GM18907 (cell line): ENCODE results near the gene TEX54.
A peak's percentile ranks its signal among the peaks of the same experiment; 100 is the strongest.
"Not testable (repeated sequence)": the region's sequence is repeated elsewhere in the genome, so short reads cannot be mapped to it uniquely, and the experiment has no call there.

ENCODE experiments used
- ATAC-seq: cut with Tn5 transposase; IDR thresholded peaks from one replicate; pipeline ENCODE4 v1.9.1; 2021; ENCODE audit warnings: mild to moderate bottlenecking, moderate library complexity; ENCODE audit not compliant: unreplicated experiment

The TEX54 gene

GRCh38 chr11:62835336-62835735 lies 2.7 kb upstream of the TEX54 start:
- ATAC-seq = no peak

DNA sequence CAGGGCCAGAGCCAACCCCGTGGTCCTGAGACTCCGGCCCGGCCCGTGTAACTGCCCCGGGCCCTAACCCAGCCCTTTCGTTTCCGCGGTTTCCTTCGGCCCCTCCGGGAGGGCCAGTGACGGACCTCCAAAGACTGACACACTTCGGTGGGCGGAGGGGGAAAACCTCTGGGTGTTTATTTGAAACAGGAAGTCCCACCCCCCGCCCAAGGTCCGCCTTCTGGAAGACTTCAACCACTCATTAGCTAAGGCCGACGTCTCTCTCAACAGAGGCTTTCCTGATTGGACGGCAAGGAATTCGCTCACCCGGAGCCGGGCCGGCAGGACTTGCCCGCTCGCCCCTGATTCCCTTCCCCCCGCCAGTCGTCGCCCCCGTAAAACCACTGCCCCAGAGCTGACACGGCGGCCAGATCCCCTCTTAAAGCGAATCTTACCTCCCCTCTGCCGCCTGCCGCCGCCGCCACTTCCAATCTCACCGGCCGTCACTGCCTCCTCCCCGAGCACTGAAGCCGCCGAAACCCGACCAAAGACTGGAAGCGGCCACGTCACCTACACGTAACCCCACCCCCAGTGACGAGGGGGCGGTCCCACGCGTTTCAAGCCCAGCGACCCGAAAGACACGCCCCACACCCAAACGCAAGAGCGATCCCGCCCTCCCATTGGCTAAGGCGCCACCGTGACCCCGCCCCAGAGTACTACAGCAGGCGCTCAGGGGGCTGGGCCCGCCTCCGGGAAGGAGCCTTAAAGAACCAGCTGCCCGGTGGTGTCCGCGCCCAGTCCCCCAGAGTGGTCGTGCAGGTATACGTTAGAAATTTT lies 913 bp downstream of the TEX54 start, which contains the start of gene STX5:
TSS of gene STX5 (minus strand) at position 532 of the 816 bp plus-strand sequence. CDS start 808 bp downstream, outside the sequence.
- peak; percentile 80 for ATAC-seq

DNA sequence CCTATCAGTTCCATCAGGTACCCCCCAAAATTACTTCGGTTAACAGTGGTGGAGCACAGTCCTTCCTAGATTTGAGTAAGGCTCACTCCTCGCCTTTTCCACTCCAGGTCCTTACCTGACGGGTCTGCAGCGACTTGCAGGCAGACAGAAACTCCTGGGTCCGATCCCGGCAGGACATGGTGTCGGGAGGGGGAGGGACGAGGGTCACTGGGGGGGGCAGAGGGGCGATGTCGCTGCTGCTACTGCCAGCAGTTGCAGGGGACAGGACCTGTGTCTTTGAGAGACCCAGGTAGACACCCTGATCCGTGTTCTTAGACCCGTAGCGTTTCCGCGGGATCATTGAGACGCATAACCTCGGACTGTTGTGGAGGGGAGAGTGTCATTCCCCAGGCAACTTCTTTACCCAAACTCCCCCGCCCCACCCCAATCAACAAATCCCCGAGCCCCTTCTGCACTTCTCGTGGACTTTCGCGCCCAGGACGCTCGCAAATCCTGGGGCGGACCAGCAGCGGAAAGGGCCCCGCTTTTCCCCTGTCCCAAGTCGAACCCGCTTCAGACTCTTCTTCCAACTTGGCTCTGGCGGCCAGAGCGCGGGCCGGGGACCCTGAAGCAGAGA lies 1.6 kb downstream of the TEX54 start:
- no peak for ATAC-seq

- not testable (repeated sequence) for ATAC-seq
These were observed 4.5 kb downstream of the TEX54 start for GRCh38 chr11:62828130-62828529.

DNA sequence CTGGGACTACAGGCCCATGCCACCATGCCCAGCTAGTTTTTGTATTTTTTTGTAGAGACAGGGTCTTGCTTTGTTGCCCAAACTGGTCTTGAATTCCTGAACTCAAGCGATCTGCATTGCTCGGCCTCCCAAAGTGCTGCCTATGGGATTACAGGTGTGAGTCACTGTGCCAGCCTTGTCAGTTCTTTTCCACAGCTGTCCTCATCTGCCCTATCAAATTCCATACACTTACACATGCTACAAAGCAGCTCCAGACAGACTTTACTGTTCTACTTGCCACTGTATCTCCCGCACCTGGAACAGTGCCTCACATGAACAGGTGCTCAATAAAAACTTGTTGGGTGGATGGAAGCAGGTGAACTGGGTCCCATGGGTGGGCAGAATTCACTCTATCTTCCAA lies 9.0 kb downstream of the TEX54 start:
- ATAC-seq = no peak

GRCh38 chr11:62817129-62817528 lies 15.5 kb downstream of the TEX54 start:
- no peak for ATAC-seq

DNA sequence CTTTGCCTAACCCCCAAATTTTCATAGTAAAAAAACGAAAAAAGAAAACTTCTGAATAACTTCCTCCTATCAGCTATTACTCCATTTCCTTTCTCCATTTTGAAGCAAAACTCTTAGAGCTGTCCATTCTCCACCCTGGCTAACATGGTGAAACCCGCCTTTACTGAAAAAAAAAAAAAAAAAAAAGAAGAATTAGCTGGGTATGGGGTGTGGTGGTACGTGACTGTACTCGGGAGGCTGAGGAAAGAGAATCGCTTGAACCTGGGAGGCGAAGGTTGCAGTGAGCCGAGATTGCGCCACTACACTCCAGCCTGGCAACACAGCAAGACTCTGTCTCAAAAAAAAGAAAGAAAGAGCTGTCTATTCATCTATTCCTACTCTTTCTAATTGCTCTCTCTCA lies 16.1 kb downstream of the TEX54 start:
- ATAC-seq = no peak

- ATAC-seq = no peak
These were observed 21.0 kb downstream of the TEX54 start for GRCh38 chr11:62811659-62812058.

- ATAC-seq = no peak
These were observed 21.9 kb downstream of the TEX54 start for GRCh38 chr11:62810748-62811147.

GRCh38 chr11:62806611-62807121 lies 26.0 kb downstream of the TEX54 start:
- no peak for ATAC-seq

GRCh38 chr11:62805961-62806441 lies 26.6 kb downstream of the TEX54 start:
- no peak for ATAC-seq

GRCh38 chr11:62805076-62805892 lies 27.4 kb downstream of the TEX54 start, which contains the start of gene NXF1:
TSS of gene NXF1 (minus strand) at chr11:62805440. CDS start at chr11:62805356, 84 bp downstream.
- peak; percentile 88 for ATAC-seq

- peak; percentile 1 for ATAC-seq
These were observed 28.1 kb downstream of the TEX54 start for GRCh38 chr11:62804310-62805075.

- no peak for ATAC-seq
These were observed 31.6 kb downstream of the TEX54 start for GRCh38 chr11:62801071-62801470.

DNA sequence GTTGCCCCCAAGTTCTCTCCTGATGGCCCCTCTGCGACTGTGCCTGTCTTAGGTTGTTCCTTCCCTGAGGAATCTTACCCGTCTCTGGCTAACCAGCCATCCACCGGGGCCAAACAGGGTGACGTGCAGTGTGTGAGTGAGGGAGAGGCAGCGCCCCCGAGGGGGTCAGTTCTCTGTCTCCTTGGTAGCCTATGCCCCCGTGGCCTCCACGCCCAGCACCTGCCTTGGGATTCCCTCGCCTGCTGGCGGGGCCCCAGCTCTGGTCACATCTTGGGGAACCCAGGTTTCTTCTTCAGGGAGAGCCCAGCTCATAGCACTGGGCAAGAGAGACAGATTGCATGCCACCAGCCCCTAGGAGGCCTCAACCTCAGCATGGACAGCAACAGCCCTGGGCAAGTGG lies 33.2 kb downstream of the TEX54 start:
- ATAC-seq = no peak

- ATAC-seq = no peak
These were observed 36.4 kb downstream of the TEX54 start for GRCh38 chr11:62796281-62796680.

- no peak for ATAC-seq
These were observed 38.4 kb downstream of the TEX54 start for GRCh38 chr11:62794201-62794775.

DNA sequence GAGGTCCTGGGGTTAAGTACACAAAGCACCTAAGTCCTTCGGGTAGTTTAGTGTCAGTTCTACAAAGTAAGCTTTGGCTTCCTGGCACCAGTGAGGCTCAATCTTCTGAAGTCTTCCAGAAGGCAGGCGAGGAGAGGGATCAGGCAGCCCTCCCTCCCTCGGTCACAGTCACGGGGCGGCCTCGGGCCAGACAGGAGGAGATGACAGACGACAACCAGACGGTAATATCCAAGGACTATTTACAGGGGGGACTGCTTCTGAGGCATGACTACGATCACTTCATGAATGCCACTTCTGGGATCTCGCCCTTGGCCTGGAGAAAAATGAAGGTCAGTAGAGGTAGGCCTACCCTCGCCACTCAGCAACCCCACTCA lies 40.5 kb downstream of the TEX54 start:
- ATAC-seq = no peak

DNA sequence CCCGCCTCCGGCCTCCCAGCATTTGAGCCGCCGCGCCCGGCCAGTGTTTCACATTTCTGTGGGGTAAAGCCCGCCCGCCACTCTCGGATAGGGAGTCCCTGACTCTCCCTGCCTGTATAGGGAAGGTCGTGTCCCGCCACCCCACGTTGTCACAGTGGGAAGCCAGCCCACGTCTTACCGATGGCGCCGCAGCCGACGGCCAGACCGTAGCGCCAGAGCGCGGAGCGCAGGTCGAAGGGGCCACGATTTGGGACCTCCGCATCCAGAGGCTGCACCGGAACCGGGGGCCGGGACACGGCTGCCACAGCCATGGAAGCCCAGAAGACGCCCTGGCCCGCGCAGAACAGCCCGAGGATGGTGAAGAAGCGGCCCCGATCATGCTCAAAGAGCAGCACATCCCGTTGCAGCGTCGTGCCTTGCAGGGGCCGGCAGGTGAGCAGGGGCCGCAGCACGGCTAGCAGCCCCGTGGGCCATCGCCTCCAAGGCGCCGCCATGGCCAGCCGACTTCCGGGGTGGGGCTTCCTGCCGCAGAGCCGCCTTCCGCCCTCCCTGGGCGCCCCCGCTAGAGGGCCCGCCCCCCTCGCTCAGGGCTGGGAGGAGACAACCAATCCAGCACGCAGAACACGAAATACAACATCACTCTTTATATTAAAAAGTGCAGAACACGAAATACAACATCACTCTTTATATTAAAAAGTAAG lies 41.0 kb downstream of the TEX54 start, which contains the start of gene TMEM223:
TSS of gene TMEM223 (minus strand) at position 506 of the 701 bp plus-strand sequence. CDS start at position 494, 12 bp downstream.
- ATAC-seq = peak; percentile 69
